HEK293 (cell line): ENCODE results near the gene CMTM4.

Experiments
- CTCF ChIA-PET: fragments of 350-600 bp; formaldehyde crosslinking; extraction: SDS; loops from one replicate; lab custom pipeline; 2021; ENCODE audit warnings: antibody characterized with exemption; lab: Yijun Ruan, JAX
- POLR2A ChIA-PET: fragments of 300-600 bp; formaldehyde crosslinking; extraction: SDS; loops from one replicate; lab custom pipeline; 2020; ENCODE audit warnings: antibody characterized with exemption, inconsistent platforms; lab: Yijun Ruan, JAX
- H3K27ac ChIP-seq: fragments of 200-500 bp; sonication (Bioruptor generic); 2 replicates; pipeline ENCODE4 v1.5.1; 2014; ENCODE audit warnings: low read depth, low read length, control low read depth, inconsistent platforms; ENCODE audit errors: extremely low read depth
- H3K36me3 ChIP-seq, 2 experiments: fragments of 200-500 bp in 1 of 2; sonication (Bioruptor generic) in 1 of 2; 1 replicate in 1 of 2; 2 replicates in 1 of 2; pipeline ENCODE4 v1.5.1; 2014 to 2017; ENCODE audit warnings: inconsistent platforms in 2 of 2, low read length in 2 of 2; ENCODE audit not compliant: control insufficient read depth in 2 of 2, insufficient read depth in 1 of 2
- H3K4me1 ChIP-seq: fragments of 200-500 bp; sonication (Bioruptor generic); 2 replicates; pipeline ENCODE4 v1.5.1; 2014; ENCODE audit warnings: mild to moderate bottlenecking, low read length, inconsistent platforms; ENCODE audit not compliant: control insufficient read depth, insufficient read depth
- H3K4me3 ChIP-seq: 2 replicates; pipeline ENCODE4 v1.5.1; 2011; ENCODE audit warnings: low read depth, mild to moderate bottlenecking, control low read depth, low read length, moderate library complexity
- H3K9me3 ChIP-seq: fragments of 200-500 bp; sonication (Bioruptor generic); 2 replicates; pipeline ENCODE4 v1.5.1; 2014; ENCODE audit warnings: low read depth, low read length, inconsistent platforms; ENCODE audit not compliant: control insufficient read depth, insufficient read depth
- FEZF1 ChIP-seq: fragments of 450-650 bp; formaldehyde crosslinking; IDR thresholded peaks from 2 replicates; pipeline ENCODE4 v1.5.1; 2016; ENCODE audit warnings: missing biosample characterization, missing genetic modification characterization
- GLIS2 ChIP-seq: fragments of 450-650 bp; formaldehyde crosslinking; IDR thresholded peaks from 2 replicates; pipeline ENCODE4 v1.5.1; 2016; ENCODE audit warnings: missing biosample characterization, missing genetic modification characterization
- HOXC10 ChIP-seq: sonication (generic); formaldehyde crosslinking; IDR thresholded peaks from 2 replicates; pipeline ENCODE4 v1.8.1; 2023; ENCODE audit warnings: mild to moderate bottlenecking, missing genetic modification reagents
- MYNN ChIP-seq: fragments of 450-650 bp; formaldehyde crosslinking; IDR thresholded peaks from 2 replicates; pipeline ENCODE4 v1.5.1; 2016; ENCODE audit warnings: missing biosample characterization, missing genetic modification characterization, borderline replicate concordance
- OSR2 ChIP-seq: fragments of 450-650 bp; formaldehyde crosslinking; IDR thresholded peaks from 2 replicates; pipeline ENCODE4 v1.5.1; 2016; ENCODE audit warnings: missing biosample characterization, missing genetic modification characterization
- OVOL3 ChIP-seq: fragments of 450-650 bp; formaldehyde crosslinking; IDR thresholded peaks from 2 replicates; pipeline ENCODE4 v1.5.1; 2016; ENCODE audit warnings: missing biosample characterization, missing genetic modification characterization
- PRDM1 ChIP-seq: fragments of 450-650 bp; formaldehyde crosslinking; IDR thresholded peaks from 2 replicates; pipeline ENCODE4; 2016; ENCODE audit warnings: missing biosample characterization, missing genetic modification characterization
- SP3 ChIP-seq: fragments of 450-650 bp; formaldehyde crosslinking; IDR thresholded peaks from 2 replicates; pipeline ENCODE4 v1.5.1; 2016; ENCODE audit warnings: missing biosample characterization, missing genetic modification characterization
- TRIM28 ChIP-seq: IDR thresholded peaks from 2 replicates; pipeline ENCODE4 v1.6.1; 2011; ENCODE audit warnings: low read length, control low read depth, borderline replicate concordance
- ZEB2 ChIP-seq: fragments of 450-650 bp; formaldehyde crosslinking; IDR thresholded peaks from 2 replicates; pipeline ENCODE4 v1.5.1; 2016; ENCODE audit warnings: missing biosample characterization, missing genetic modification characterization
- ZFP69B ChIP-seq: fragments of 450-650 bp; formaldehyde crosslinking; IDR thresholded peaks from 2 replicates; pipeline ENCODE4 v1.5.1; 2016; ENCODE audit warnings: missing biosample characterization, missing genetic modification characterization
- ZIC2 ChIP-seq: fragments of 450-650 bp; formaldehyde crosslinking; IDR thresholded peaks from 2 replicates; pipeline ENCODE4 v1.5.1; 2016; ENCODE audit warnings: missing biosample characterization, missing genetic modification characterization
- ZNF140 ChIP-seq: fragments of 450-650 bp; formaldehyde crosslinking; IDR thresholded peaks from 2 replicates; pipeline ENCODE4 v1.5.1; 2016; ENCODE audit warnings: missing biosample characterization, missing genetic modification characterization
- ZNF169 ChIP-seq: fragments of 450-650 bp; formaldehyde crosslinking; IDR thresholded peaks from 2 replicates; pipeline ENCODE4 v1.5.1; 2016; ENCODE audit warnings: missing biosample characterization, missing genetic modification characterization
- ZNF335 ChIP-seq: fragments of 450-650 bp; formaldehyde crosslinking; conservative IDR thresholded peaks from 2 replicates; pipeline ENCODE4 v1.5.1; 2016; ENCODE audit warnings: missing biosample characterization, missing genetic modification characterization
- ZNF366 ChIP-seq: fragments of 450-650 bp; formaldehyde crosslinking; conservative IDR thresholded peaks from 2 replicates; pipeline ENCODE4 v1.5.1; 2016; ENCODE audit warnings: missing biosample characterization, missing genetic modification characterization
- ZNF561 ChIP-seq: fragments of 450-650 bp; IDR thresholded peaks from 2 replicates; pipeline ENCODE4 v1.5.1; 2018; ENCODE audit warnings: missing biosample characterization, missing genetic modification characterization, borderline replicate concordance
- ZNF600 ChIP-seq: fragments of 450-650 bp; formaldehyde crosslinking; IDR thresholded peaks from 2 replicates; pipeline ENCODE4 v1.5.1; 2016; ENCODE audit warnings: missing biosample characterization, missing genetic modification characterization
- ZNF660 ChIP-seq: fragments of 450-650 bp; IDR thresholded peaks from 2 replicates; pipeline ENCODE4 v1.5.1; 2018; ENCODE audit warnings: missing biosample characterization, mild to moderate bottlenecking, missing genetic modification characterization
- ZNF664 ChIP-seq: fragments of 450-650 bp; formaldehyde crosslinking; IDR thresholded peaks from 2 replicates; pipeline ENCODE4 v1.5.1; 2016; ENCODE audit warnings: missing biosample characterization, missing genetic modification characterization
- ZNF843 ChIP-seq: fragments of 450-650 bp; formaldehyde crosslinking; IDR thresholded peaks from 2 replicates; pipeline ENCODE4 v1.5.1; 2016; ENCODE audit warnings: missing biosample characterization, missing genetic modification characterization
- ZXDB ChIP-seq: fragments of 450-650 bp; formaldehyde crosslinking; IDR thresholded peaks from 2 replicates; pipeline ENCODE4 v1.5.1; 2016; ENCODE audit warnings: missing biosample characterization, missing genetic modification characterization
- TF ChIP-seq, protein P1 (sequence below): fragments of 450-650 bp; IDR thresholded peaks from 2 replicates; pipeline ENCODE4 v1.5.1; 2018; ENCODE audit warnings: missing biosample characterization, missing genetic modification characterization
- TF ChIP-seq, protein P2 (sequence below): fragments of 450-650 bp; formaldehyde crosslinking; IDR thresholded peaks from 2 replicates; pipeline ENCODE4 v1.5.1; 2016; ENCODE audit warnings: missing biosample characterization, missing genetic modification characterization
- TF ChIP-seq, protein P3 (sequence below): fragments of 450-650 bp; formaldehyde crosslinking; IDR thresholded peaks from 2 replicates; pipeline ENCODE4 v1.5.1; 2016; ENCODE audit warnings: missing biosample characterization, missing genetic modification characterization
- TF ChIP-seq, protein P4 (sequence below): fragments of 450-650 bp; formaldehyde crosslinking; IDR thresholded peaks from 2 replicates; pipeline ENCODE4 v1.5.1; 2017; ENCODE audit warnings: missing biosample characterization, missing genetic modification characterization

The CMTM4 gene

DNA sequence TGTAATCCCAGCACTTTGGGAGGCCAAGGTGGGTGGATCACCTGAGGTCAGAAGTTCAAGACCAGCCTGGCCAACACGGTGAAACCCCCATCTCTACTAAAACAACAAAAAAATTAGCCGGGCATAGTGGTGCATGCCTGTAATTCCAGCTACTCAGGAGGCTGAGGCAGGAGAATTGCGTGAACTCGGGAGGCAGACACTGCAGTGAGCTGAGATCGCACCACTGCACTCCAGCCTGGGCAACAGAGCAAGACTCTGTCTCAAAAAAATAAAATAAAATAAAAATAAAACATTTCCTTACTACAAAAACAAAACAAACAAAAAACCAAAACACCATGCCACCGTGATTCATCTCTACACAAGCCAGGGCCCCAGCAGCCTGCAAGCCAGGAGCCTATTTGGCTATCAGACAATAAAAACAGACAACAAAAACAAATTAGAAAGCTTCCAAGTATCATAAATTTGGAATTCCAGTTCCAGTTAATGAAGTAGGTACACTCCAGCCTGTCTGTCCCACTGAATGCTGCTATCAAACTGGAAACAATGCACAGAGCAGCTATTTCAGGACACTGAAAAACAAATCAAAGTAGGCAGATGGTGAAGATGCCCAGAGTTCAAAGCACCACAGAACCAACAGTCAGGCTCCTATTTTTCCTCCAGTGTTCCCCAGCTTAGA is 34.7 kb downstream of the CMTM4 start (continued):
- peak; percentile 62; the same call in 1 of the 2 replicates for TF ChIP-seq OSR2

DNA sequence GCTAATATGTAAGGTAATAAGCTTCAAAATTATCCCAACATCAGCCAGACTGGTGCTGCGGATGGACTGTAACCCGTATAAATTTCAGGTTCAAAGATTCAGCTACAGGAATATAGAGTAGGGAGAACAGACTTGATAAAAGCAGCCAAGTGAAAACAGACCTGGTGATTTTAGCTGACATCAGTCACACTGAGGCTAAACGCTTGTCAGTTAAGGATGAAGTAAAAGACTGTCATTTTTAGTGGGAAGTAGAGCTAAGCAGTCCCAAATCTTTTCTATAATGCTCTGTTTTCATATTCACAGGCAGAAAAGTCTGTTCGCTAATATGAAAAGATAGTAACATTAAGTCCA is 35.4 kb downstream of the CMTM4 start:
- Histone ChIP-seq H3K4me1 (peaks cover 18% of the 10 kb centered on the region), H3K27ac (no peak overlapping the region), H3K4me3 (no peak overlapping the region), H3K9me3 (no peaks in the 10 kb centered on the region), H3K36me3 (no peaks in the 10 kb centered on the region; a peak in 1 of 3 replicates)
- ChIA-PET CTCF (interaction anchor here (0.6 to 5.9 kb wide), 15 partner anchors 10 to 345 kb away, joined by 3 to 86 read pairs (median 4); partner anchors contain the start of genes CMTM4 and DYNC1LI2), POLR2A (interaction anchor here (1.4 to 1.5 kb wide), 2 partner anchors 10 to 34 kb away, joined by 9 to 10 read pairs; no protein-coding TSS in a partner anchor)
- TF ChIP-seq SP3 (tag by site-specific recombination), result no peak
- TF ChIP-seq FEZF1 (tag by site-specific recombination), result 0 out of 2 replicates have a peak, but pooled peaks have one; percentile 2
- TF ChIP-seq, protein P1, sequence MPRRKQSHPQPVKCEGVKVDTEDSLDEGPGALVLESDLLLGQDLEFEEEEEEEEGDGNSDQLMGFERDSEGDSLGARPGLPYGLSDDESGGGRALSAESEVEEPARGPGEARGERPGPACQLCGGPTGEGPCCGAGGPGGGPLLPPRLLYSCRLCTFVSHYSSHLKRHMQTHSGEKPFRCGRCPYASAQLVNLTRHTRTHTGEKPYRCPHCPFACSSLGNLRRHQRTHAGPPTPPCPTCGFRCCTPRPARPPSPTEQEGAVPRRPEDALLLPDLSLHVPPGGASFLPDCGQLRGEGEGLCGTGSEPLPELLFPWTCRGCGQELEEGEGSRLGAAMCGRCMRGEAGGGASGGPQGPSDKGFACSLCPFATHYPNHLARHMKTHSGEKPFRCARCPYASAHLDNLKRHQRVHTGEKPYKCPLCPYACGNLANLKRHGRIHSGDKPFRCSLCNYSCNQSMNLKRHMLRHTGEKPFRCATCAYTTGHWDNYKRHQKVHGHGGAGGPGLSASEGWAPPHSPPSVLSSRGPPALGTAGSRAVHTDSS (tag by site-specific recombination), result peak; percentile 41; the same call in 1 of the 2 replicates
- TF ChIP-seq OVOL3 (tag by site-specific recombination), result no peak
- TF ChIP-seq ZNF140 (tag by site-specific recombination), result no peak
- no peak for TF ChIP-seq MYNN (tag by site-specific recombination)
- TF ChIP-seq ZNF169 (tag by site-specific recombination), result no peak

DNA sequence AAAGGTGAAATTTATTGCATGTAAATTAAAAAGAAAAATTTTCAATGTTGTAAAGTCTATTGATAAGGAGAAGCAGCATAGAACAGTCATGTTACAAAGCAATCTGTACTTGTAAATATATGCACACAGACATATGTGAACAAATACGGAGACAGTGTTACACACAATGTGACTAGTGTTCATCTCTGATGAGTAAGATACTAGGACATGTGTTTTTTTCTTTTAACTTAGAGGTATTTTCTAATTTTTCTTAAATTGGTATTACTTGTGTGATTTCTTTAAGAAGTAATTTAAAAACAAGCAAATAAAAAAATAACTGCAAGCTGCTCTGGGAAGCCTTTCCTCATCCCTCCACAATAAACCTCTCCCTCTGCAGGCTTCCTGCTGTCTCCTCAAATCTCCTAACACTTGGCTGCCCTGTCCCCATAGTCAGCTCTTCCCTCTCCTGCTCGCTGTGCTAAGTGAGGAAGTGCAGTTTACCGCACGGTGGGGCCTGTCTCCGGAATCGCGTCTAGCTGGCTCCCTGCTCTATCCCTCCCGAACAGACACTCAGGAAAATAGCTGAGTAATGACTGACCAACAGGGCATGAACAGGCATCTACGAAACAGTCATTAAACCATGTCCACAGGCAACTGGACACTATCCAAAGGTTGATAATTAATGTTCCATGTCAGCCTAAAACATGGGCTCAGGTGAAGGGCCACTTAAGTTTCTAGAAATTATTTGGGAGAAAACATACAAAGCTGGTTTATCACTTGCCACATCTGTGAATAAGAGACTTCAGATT is 35.9 kb downstream of the CMTM4 start:
- POLR2A ChIA-PET, result interaction anchor here (1.4 to 1.5 kb wide), 2 partner anchors 10 to 35 kb away, joined by 9 to 10 read pairs; no protein-coding TSS in a partner anchor
- CTCF ChIA-PET, result interaction anchor here (0.5 to 5.9 kb wide), 17 partner anchors 9 to 344 kb away, joined by 3 to 86 read pairs (median 3); partner anchors contain the start of genes CMTM4 and DYNC1LI2
- Histone ChIP-seq H3K4me1 (peaks cover 18% of the 10 kb centered on the region), H3K36me3 (no peaks in the 10 kb centered on the region; a peak in 1 of 3 replicates), H3K27ac (no peak overlapping the region), H3K4me3 (no peak overlapping the region), H3K9me3 (no peaks in the 10 kb centered on the region)
- TF ChIP-seq ZNF660 (tag by site-specific recombination) (peak; percentile 60; the same call in 1 of the 2 replicates), PRDM1 (tag by site-specific recombination) (0 out of 2 replicates have a peak, but pooled peaks have one; percentile 35), HOXC10 (CRISPR knock-in tag) (no peak), ZNF664 (tag by site-specific recombination) (peak; percentile 35), TRIM28 (peak; percentile 78; the same call in 1 of the 2 replicates), ZNF335 (tag by site-specific recombination) (peak; percentile 44; the same call in 1 of the 2 replicates), ZIC2 (tag by site-specific recombination) (peak; percentile 45; the same call in 1 of the 2 replicates), ZNF843 (no peak), ZNF561 (tag by site-specific recombination) (peak; percentile 35; the same call in 1 of the 2 replicates), ZNF600 (peak; percentile 95), ZXDB (peak; percentile 37), ZNF366 (peak; percentile 65), ZFP69B (tag by site-specific recombination) (peak; percentile 73; the same call in 1 of the 2 replicates), GLIS2 (0 out of 2 replicates have a peak, but pooled peaks have one; percentile 11), ZEB2 (tag by site-specific recombination) (peak; percentile 41; the same call in 1 of the 2 replicates)
- TF ChIP-seq, protein P2, sequence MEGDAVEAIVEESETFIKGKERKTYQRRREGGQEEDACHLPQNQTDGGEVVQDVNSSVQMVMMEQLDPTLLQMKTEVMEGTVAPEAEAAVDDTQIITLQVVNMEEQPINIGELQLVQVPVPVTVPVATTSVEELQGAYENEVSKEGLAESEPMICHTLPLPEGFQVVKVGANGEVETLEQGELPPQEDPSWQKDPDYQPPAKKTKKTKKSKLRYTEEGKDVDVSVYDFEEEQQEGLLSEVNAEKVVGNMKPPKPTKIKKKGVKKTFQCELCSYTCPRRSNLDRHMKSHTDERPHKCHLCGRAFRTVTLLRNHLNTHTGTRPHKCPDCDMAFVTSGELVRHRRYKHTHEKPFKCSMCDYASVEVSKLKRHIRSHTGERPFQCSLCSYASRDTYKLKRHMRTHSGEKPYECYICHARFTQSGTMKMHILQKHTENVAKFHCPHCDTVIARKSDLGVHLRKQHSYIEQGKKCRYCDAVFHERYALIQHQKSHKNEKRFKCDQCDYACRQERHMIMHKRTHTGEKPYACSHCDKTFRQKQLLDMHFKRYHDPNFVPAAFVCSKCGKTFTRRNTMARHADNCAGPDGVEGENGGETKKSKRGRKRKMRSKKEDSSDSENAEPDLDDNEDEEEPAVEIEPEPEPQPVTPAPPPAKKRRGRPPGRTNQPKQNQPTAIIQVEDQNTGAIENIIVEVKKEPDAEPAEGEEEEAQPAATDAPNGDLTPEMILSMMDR, result peak; percentile 69
- TF ChIP-seq, protein P3, sequence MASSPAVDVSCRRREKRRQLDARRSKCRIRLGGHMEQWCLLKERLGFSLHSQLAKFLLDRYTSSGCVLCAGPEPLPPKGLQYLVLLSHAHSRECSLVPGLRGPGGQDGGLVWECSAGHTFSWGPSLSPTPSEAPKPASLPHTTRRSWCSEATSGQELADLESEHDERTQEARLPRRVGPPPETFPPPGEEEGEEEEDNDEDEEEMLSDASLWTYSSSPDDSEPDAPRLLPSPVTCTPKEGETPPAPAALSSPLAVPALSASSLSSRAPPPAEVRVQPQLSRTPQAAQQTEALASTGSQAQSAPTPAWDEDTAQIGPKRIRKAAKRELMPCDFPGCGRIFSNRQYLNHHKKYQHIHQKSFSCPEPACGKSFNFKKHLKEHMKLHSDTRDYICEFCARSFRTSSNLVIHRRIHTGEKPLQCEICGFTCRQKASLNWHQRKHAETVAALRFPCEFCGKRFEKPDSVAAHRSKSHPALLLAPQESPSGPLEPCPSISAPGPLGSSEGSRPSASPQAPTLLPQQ (tag by site-specific recombination), result peak; percentile 82; the same call in 1 of the 2 replicates
- TF ChIP-seq, protein P4, sequence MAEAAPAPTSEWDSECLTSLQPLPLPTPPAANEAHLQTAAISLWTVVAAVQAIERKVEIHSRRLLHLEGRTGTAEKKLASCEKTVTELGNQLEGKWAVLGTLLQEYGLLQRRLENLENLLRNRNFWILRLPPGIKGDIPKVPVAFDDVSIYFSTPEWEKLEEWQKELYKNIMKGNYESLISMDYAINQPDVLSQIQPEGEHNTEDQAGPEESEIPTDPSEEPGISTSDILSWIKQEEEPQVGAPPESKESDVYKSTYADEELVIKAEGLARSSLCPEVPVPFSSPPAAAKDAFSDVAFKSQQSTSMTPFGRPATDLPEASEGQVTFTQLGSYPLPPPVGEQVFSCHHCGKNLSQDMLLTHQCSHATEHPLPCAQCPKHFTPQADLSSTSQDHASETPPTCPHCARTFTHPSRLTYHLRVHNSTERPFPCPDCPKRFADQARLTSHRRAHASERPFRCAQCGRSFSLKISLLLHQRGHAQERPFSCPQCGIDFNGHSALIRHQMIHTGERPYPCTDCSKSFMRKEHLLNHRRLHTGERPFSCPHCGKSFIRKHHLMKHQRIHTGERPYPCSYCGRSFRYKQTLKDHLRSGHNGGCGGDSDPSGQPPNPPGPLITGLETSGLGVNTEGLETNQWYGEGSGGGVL (tag by site-specific recombination), result no peak
